Measurements from ENCODE around the gene LEKR1.
"Not testable (repeated sequence)": the region's sequence is repeated elsewhere in the genome, so short reads cannot be mapped to it uniquely, and the experiment has no call there.

LEKR1 gene

DNA sequence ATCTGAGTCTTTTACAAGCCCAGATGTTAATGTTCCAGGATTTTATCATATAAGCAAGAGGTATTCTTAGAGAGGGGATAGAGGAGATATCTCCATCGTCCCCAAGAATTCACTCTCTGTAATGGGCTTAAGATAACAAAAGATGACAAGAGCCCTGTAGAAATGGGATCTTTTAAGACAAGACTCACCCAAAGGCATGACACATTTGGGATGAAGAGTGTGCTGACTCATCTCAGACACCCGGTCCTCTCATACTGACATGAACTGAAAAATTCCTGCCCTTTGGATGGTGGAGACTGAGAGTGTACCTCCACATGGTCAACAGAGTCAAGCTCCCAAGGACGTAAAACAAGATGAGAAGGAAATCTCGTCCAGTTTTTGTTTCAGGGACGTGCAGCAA lies 11.0 kb downstream of the LEKR1 start:
- no peak for DNase-seq (ENCODE audit: low read depth)

DNA sequence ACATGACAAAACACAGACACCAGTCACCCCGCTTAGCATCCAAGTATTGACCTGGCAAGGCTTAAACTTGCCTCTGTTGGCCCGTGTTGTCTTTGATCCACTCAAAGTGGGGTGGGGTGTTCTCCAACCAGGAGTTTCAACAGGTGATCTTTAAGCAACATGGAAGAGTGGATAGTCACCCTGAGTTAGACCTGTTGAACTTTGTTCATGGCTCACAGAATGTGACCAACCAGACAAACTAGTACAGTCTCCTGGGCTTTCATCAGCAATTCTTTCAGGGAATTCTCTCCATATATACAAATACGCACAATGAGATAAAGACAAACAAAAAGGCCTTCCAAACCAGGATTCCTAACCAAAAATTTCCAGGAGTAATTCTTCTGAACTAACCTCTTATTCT lies 11.9 kb downstream of the LEKR1 start:
- no peak for DNase-seq (ENCODE audit: low read depth)

DNA sequence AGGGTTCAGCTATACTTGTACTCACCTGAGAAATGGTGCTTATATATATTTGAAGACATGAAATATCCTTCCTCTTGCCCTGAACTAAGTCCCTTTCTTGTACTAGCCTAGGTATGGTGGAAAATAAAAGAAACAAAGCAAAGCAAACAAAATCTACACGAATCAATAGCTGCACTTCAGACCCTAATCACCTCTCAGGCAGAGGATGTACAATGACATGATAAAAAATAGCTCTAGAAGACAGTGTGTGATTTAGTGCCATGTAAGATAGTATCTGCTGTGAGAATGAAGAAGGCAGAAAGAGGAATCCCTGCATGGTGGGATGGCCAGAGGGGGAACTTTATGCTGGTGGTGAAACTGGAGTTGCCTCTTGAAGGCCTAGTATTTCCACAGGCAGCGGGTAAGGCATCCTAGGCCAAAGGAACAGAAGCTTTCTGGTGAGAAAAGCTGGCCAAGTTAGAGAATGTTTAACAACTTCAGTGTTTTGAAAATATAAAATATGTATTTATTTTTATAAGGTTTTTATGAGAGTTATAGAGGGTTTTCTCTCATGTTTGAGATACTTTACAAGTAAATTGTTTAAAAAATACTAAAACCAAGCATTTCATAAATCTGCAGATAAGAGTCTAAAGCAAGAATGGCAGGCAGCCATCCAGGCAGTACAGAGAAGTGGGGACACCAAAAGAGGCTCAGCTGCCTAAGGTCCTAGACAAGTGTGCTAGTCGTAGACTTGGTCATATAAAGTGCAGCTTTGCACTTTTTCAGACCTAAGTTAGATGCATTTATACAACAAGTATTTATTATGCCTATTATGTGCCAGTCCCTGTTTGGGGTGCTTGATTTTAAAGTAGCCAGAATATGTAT lies 14.9 kb downstream of the LEKR1 start:
- no peak for DNase-seq (ENCODE audit: low read depth)

DNA sequence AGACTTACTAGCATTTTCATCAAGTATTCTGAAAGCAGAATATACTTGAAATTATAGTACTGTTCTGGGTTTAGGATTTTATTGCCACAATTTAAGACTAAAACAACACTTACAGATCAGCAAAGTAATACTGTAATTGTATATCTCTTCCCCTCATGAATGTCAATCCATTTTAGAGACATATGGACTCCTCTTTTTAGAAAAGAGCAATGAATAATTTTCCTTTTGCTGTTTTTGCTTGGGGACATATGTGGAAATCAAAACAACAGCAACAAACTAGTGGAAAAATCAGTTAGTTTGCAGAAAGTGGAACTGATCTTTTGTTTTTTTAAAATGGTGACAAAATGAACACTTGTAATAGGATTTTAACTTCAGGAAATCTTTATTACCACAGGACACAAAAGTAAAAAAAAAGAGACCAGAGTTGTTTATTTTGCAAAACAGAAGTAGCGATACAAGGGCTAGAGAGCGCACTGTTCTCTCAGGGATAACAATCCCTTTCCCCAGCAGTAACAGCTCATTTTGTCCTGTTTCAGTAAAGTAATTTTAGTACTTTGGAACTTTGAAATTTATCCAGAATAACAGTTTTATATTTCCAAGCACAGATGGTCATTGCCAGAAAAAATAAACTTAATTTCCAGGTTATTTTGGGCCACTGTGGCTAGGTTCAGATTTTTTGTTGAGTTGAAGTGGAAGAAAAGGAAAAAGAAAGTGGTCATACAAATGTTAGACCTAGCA lies 17.1 kb downstream of the LEKR1 start:
- DNase-seq (ENCODE audit: low read depth) = no peak

DNA sequence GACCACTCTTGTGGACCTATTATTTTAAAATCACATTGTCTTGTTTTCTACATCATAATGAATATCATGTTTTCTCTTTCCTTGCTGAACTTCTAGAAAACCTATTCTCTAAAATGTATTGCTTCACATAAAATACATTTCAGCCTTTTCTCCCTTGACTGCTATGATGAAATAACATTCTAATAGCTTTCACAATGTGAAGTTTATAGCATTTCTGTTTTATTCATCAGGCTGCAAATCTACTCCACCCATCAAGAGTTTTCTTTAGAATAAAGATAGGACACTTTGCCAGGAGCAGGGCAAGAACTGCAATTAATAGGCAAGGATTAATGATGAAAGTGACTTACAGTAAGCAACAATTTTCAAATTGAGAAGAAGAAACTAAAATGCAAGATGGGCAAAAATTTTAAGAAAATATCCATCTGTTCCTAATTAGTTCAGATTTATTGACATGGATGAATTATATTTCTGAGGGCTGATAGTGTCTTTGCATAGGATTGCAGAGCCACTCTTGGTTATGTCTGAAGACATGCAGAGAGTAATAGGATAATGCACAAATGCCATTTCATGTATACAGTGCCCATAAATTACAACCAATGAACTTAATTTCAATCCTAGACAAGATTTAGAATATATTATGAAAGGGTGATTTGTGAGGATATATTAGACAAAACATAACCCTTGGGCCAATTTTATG lies 21.7 kb downstream of the LEKR1 start:
- no peak for DNase-seq (ENCODE audit: low read depth)

DNA sequence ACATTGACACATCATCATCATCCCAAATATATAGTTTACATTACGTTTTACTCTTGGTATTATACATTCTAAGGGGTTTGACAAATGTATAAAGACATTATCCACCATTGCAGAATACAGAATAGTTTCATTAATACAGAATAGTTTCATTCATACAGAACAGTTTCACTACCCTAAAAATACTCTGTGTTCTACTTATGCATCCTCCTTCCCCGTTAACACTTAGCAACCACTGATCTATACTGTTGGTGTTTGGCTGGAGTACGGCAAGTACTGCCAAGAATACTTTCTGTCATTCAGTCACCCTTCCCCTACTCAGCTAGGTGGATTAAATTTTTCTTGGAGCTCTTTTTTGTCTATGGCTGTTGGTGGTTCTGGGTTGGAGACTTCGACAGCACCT lies 33.4 kb downstream of the LEKR1 start:
- DNase-seq (ENCODE audit: low read depth) = no peak

DNA sequence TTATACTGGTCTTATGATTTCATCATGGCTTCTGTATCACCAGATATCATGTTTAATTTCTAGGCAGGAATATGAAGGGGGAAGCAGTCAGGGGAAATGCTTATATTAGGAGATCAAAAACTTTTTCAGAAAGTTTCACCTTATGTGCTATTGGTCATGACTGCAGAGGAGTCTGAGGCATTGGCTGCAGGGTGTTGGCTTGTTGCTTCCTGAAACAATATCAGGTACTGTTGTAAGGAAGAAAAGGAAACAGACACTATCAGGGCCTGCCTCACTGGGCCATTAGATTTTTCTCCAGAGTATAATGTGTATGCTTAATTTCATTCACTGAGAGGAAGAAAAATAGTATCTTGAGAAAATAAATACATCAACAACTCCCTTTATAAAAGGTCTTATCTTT lies 34.7 kb downstream of the LEKR1 start:
- no peak for DNase-seq (ENCODE audit: low read depth)

DNA sequence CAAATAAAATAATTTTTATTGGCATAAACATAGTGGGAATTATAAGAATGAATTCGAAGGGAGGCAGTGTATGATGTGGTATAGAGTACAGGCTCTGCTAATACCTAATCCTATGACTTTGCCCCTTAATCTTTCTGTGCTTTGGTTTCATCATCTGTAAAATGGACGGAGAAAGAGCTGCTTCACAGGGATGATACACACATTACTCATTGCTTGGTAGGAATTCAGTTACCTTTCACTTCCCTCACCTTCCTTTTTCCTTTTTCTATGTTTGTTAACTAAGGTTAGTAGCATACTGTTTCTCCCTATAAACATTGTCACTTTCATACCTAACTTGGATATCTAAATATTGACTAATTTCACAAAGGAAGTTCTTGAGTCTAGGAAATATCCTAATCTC lies 36.2 kb downstream of the LEKR1 start:
- no peak for DNase-seq (ENCODE audit: low read depth)

DNA sequence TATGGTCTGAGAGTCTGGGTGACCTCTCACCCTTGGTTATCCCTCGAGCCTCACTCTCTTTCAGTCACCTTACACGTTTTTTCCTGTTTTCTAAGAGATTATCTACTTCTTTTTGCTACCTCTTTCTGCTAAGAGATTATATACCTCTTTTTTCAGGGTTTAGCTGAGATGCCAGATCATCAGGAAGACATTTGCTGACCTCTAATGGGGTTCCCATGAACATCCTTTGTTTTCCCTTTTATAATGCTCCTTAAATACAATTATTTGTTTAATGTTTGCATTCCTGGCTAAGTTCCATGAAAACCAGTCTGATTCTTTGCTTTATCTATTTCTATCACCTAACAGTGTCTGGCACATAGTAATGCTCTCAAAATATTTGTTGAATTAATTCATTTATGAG lies 39.6 kb downstream of the LEKR1 start:
- no peak for DNase-seq (ENCODE audit: low read depth)

DNA sequence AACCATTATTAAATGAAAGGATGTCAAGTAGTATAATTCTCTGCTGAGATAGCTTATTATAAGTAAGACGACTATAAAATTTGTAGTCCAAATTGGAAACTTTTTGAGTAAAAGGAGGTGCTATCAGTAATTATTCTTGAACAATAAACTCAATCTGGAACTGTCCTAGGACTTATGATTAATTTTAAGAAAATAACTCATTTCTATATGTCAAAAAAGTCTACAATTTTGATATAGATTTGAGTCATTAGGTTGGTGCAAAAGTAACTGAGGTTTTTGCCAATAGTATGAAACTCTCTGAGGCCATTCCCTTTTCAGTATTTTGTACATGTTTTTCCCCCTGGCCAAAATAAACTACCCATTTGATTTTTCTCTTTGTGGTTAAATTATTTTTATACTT lies 41.0 kb downstream of the LEKR1 start:
- DNase-seq (ENCODE audit: low read depth) = no peak

DNA sequence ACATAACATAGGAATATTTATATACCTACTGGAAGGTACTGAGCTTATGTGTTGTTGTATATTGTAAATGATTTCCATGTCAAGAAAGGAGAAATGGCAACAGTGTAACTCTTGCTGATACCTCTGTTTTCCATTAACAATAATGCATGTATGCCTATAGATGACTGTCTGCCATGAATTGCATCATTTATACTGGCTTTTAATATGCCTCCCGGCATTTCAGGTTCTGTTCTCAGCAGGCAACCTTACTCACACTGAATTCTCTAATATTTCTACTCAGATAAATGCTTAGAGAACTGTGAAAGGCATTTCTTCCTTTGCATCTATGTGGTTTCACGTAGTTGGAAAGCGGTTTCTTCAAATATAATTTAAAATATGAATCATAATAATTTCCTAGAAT lies 41.8 kb downstream of the LEKR1 start:
- no peak for DNase-seq (ENCODE audit: low read depth)

DNA sequence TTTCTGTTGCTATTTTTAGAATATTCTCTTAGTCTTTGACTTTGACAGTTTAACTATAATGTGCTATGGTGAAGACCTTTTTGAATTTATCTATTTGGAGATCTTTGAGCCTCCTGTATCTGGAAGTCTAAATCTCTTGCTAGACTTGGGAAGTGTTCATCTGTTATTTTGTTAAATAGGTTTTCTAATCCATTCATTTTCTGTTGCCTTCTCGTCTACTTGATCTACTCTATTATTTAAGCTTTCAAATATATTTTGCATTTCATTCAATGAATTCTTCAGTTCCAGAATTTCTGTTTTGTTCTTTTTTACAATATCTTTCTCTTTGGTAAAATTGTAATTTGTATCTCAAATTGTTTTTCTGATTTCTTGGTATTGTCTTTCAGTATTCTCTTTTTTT lies 47.8 kb downstream of the LEKR1 start:
- DNase-seq (ENCODE audit: low read depth) = no peak

DNA sequence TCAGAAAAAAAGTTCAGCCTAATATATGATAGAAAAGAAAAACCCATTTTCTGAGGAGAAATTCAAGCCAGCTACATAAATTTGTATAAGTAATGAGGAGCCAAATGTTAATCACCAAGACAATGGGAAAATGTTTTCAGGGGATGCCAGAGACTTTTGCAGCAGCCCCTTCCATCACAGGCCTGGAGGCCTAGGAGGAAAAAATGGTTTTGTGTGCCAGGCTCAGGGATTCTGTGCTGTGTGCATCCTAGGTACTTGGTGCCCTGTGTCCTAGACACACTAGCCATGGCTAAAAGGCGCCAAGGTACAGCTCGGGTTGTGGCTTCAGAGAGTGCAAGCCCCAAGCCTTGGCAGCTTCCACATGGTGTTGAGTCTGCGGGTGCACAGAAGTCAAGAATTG lies 53.3 kb downstream of the LEKR1 start:
- not testable (repeated sequence) for DNase-seq (ENCODE audit: low read depth)

DNA sequence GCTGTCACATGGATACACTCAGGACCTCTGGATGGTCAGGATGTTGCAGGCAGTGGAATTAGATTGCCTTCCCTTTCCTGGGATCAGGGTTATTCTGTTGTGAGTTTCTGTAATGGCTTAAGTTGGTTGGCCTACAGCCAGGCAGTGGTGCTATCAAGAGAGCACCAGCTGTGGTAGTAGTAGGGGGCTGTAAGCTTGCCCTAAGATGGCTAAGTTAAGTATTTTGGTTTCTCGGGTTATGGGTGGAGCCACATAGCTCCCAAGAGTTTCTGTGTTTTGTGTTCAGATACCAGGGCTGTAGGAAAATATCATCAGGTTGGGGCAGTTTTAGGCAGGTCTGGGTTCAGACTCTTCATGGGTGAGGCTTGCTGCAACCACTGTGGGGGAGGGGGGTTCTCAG lies 59.6 kb downstream of the LEKR1 start:
- DNase-seq (ENCODE audit: low read depth) = no peak

DNA sequence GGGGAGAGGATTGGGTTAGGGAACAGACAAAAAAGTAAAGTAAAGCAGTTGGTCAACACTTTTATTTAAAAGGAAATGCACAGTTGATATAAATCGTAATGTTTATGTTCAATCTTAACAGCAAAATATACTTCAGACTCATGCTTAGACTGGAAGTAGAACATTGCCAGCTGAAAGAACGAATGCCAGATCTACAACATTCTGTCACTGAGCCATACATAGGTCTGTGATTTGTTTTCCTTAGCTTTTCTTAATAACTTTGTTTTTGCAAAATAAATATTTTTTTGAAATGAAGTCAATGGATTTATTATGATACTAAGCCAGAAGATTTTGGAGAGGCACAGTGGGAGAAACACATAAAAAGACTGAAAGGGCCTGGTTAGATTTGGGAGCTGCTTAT lies 62.0 kb downstream of the LEKR1 start:
- no peak for DNase-seq (ENCODE audit: low read depth)

DNA sequence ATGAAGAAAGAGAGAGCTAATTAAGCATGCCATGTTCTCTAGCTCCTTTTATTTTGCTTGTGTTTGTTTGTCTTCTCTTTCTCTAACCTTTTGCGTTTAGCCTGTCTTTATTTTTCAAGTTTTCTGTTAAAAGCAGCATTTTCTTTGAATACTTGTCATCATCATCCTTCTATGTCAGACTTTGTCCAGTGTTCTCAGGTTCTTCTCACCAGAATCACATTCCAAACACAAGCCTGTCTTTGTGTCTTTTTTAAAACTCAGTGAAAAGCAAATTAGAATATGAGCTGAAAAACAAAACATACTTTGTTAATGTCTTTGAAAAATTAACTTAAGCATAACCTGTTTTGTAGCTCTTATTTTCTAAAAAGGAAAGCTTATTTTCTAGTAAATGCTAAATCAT lies 62.4 kb downstream of the LEKR1 start:
- no peak for DNase-seq (ENCODE audit: low read depth)

DNA sequence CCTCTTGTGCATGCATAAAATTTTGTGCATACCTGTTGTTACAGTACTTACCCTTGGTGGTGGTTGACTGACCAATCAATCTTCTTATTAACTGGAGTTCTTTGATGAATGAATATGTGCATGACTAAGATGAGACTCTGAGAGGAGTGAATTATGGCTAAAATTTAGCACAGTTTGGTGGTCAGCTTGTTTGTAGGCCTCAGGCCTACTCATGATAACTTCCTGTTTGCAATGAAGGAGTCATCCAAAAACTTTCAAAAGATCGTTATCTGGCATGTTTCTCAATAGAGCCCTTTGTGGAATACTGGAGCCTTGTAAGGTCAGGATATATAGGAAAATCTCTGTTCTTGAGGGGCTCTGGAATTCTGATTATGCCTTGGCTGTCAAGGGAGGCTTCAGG lies 66.5 kb downstream of the LEKR1 start:
- DNase-seq (ENCODE audit: low read depth) = peak; percentile 71

DNA sequence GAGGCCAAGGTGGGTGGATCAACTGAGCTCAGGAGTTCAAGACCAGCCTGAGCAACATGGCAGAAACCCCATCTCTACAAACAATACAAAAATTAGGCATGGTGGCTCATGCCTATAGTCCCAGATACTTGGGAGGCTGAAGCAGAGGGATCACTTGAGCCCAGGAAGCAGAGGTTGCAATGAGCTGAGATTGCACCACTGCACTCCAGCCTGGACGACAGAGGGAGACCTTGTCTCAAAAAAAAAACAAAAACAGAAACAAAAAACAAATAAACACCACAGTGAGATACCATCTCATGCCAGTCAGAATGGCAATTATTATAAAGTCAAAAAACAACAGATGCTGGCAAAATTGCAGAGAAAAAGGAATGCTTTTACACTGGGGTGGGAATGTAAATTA lies 69.2 kb downstream of the LEKR1 start:
- DNase-seq (ENCODE audit: low read depth) = not testable (repeated sequence)

DNA sequence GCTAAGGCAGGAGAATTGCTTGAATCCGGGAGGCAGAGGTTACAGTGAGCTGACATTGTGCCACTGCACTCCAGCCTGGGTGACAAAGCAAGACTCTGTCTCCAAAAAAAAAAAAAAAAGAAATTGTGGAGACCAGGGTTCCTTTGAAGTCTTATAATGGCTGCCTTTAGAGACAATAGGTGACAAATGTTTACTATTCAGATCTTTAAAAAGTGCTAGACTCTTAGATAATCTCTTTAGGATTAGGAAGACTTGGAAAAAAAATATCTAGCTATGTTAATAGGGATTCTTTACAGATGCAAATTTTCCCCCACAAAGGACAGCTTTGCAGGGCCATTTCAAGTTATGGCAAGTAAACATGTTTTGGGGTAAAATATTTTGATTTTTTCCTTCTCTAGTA lies 71.7 kb downstream of the LEKR1 start:
- DNase-seq (ENCODE audit: low read depth) = not testable (repeated sequence)

DNA sequence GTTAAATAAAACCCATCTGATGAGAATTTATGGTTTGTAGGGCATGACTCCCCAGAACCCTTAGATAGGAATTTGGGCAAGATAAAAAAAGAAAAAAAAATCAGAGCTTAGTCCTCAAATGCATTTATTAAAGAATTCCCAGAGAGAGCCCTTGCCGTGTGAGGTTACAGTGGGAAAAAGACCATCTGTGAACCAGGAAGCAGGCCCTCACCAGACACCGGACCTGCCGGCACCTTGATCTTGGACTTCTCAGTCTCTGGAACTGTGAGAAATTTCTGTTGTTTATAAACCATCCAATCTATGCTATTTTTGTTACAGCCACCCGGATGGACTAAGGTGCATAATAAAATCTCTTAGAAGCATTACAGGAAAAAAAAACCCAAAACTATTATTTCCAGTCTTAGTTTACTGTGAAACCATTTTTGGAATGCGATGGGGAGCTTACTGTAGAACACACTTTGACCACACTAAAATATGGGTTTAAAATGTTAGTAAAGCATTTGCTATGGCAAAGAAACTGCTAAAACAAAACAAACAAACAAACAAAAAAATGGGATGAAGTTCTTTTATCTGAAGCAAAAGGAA lies 72.2 kb downstream of the LEKR1 start:
- no peak for DNase-seq (ENCODE audit: low read depth)

DNA sequence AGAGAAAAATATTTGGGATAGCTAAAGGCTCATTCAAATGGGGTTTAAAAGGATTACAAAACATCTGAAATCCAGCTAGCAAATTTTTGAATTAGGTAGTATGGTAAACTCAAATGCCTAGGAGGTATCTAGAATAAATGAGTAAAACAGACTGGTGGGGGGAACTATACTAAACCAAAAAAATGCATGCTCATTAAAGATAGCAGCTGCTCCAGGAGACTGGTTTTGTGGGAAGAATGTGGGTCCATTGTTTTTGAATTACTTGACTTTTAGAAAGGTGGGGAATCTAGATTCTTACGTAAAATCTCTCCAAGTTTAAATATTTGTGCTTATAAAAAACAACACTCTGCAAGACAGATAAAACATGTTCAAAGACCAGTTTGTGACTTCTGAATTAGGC lies 73.8 kb downstream of the LEKR1 start:
- no peak for DNase-seq (ENCODE audit: low read depth)

DNA sequence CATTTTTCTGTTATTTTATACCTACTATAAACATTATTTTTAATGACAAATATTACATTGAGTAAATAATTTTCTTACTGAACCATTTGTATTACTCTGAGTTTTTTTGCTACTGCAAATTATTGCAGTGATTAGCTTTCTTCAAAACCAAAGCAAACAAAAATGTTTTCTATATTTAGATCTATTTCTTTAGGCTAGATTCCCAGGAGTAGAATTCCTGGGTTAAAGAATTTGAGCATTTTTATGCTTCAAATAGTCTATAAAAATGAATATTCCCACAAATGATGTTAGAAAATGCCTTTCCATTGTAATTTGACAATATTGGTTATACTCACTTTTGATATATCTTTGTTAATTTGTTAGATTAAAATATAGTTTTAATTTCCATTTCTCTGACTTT lies 76.8 kb downstream of the LEKR1 start:
- no peak for DNase-seq (ENCODE audit: low read depth)

DNA sequence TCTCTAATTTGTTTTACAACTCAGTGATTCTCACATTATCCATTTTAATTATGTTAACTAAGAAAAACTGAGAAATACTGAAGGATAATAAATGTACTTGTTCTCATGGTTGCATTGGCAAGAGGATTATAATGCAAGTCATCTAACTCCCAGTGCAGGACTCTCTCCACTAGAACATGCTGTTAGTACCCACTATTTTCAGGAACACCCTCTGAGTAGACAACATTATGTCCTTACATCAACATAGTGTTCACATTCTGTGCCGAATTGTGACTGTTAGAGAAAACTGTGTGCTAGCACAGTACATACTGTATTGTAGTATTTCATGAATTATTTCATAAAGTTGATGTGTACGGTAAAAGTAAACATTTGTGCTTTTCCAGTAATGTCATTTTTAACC lies 80.1 kb downstream of the LEKR1 start:
- DNase-seq (ENCODE audit: low read depth) = no peak

Measured in HS-5 (cell line).